ENCODE results near the gene REP15. TPM values are rescaled to one million over a fixed set of nuclear protein-coding genes. Genes with fewer than 3 reads are reported as not detected.

REP15 gene
- 0.78 TPM in 1 of 2 replicates, not detected in the other for total RNA-seq

GRCh38 chr12:27696293-27696652 is at the start of gene REP15:
TSS of gene REP15 (plus strand) at chr12:27696447. CDS start at chr12:27696563, 116 bp downstream.

DNA sequence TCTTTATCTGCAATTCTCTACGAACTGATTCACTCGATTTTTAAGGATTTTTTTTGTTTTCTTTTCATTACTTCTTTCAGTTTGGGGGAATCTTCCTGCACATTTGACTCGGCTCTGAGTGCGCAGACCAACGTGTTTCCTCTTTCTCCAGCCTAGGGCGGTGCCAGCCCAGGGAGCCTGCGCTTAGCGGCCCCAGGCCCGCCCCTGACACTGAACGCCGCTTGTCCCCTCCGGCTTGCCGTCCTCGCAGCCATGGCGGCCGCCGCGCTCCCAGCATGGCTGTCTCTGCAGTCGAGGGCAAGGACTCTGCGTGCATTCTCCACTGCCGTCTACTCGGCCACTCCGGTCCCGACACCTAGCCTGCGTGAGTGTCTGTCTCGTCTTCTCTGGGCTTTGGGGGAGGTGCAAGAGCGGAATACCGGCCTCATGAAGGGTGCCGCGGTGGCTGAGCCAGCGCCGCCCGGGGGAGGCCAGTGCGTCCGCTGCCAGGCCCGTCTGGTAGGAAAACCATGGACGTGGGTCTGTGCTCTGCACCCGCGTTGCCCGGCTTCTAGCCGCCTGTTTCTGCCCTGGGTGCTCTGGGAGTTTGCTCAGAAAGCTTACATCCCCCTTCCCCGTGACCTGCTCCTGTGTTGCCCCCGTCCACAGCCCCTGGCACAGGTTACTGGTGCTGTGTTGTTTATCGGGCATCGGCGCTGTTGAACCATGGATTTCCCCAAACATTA is 14.5 kb downstream of the REP15 start, which contains the start of gene MRPS35:
Gene MRPS35 (plus strand): TSS at position 241 of the 725 bp plus-strand sequence. CDS start 12 bp downstream, at position 253.

Other genes starting within 250 kb of the REP15 start
- gene SMCO2, start 249.7 kb upstream of the REP15 start, total RNA-seq, result 0.56 TPM in 1 of 2 replicates, not detected in the other
- gene PPFIBP1, start 172.2 kb upstream of the REP15 start, total RNA-seq, result 36.2 and 44.0 TPM in 2 replicates
- 56.3 and 61.6 TPM in 2 replicates for gene MRPS35, start 14.4 kb downstream of the REP15 start, total RNA-seq
- gene KLHL42, start 83.8 kb downstream of the REP15 start, total RNA-seq, result 12.4 and 14.0 TPM in 2 replicates
- not detected in 2 replicates for gene MANSC4, start 83.8 kb downstream of the REP15 start, total RNA-seq